GM18526 (cell line): ENCODE results near the gene IFT57.

Experiments
- POLR2A ChIP-seq: IDR thresholded peaks from 3 replicates; pipeline ENCODE4 v1.6.1; 2011; ENCODE audit not compliant: insufficient read length; ENCODE audit errors: extremely low read depth

The IFT57 gene

GRCh38 chr3:108146139-108146538, 76.1 kb downstream of the IFT57 start:
- TF ChIP-seq POLR2A: no peak

- no peak for TF ChIP-seq POLR2A
Measured at GRCh38 chr3:108145578-108145977, 76.6 kb downstream of the IFT57 start.

DNA sequence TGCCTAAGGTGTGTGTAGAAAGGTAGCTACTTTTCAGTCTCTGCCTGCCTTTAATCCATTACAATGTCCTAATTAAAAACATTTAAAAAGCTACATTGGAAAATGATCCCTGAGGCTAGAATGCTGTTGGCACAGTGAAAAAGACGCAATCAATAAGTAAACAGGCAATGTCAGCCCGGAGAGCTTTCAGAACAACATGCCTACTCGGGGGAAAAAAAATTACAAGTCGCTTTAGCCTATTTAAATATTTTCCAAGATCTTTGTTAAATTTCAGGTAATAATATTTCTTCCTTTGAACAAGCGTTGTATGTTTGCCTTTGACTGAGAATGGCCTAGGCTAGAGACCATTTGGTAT, 84.8 kb downstream of the IFT57 start:
- TF ChIP-seq POLR2A: no peak

GRCh38 chr3:108136561-108137459, 85.4 kb downstream of the IFT57 start:
- TF ChIP-seq POLR2A: no peak

GRCh38 chr3:108134555-108134880, 87.7 kb downstream of the IFT57 start:
- no peak for TF ChIP-seq POLR2A

- no peak for TF ChIP-seq POLR2A
Measured at GRCh38 chr3:108133858-108134554, 88.2 kb downstream of the IFT57 start.

DNA sequence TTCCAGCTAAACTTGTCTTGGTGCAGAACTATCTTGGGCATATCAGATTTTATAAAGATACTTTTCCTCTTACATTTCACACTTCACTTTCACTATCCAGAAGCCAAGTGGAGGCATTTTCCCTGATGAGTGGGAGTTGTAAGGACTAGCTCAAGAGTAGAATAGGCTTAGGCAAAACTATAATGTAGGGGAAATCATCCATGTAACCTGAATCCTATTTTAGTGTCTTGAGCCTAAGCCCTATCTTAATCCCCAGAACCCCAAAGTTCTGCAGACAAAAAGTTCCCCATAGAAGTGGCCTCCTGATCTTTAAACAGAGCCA, 89.2 kb downstream of the IFT57 start:
- no peak for TF ChIP-seq POLR2A

DNA sequence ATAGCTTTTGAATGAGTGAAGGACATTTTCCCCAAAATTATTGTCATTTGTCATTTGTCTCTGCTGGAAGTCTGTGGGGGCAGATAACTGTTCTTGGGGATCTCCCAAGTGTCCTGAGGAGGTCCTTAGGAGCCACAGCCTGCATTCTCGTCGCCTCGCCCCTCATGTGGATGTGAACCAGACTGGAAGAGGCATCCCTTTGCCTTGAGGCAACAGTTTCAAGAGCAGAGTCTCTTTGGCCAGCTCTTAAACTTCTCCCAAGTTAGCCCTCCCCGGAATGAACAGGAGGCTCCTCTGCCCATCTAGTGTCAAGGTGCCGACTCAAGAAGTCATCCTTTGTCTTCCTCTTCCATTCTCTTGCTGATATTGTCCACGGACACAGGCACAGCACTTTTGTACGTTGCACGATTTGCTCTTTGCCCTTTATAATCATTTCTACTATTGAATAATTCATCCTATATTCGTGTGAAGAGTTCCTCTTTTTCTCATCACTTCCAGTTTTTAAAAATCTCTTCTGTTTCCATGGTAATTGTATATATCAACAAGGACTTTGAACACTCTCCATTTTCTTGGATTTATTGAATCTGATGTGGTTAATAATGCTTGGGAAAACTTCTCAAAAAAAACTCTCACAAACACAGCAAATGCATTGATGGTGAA, 90.6 kb downstream of the IFT57 start:
- TF ChIP-seq POLR2A: no peak

GRCh38 chr3:108130701-108131474, 91.3 kb downstream of the IFT57 start:
- TF ChIP-seq POLR2A: no peak

DNA sequence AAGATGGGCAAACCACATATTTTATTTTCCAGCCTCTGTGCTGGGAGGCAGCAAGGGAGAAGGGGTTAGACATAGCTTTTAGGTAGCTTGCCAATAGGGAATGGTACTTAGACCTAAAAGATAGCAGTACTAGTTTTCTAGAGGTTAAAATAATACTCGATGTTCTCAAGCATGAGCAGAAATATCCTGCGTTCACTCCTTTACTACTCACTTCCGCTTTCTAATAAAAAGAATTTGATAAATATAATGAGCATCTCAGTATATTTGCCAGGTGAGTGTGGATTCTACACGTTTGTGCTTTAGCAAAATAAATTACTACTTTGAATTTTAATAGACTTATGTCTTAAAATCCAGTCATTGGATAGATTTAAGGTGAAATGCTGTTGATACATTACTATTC, 92.0 kb downstream of the IFT57 start:
- TF ChIP-seq POLR2A: no peak

- TF ChIP-seq POLR2A: no peak
Measured at GRCh38 chr3:108127301-108127988, 94.8 kb downstream of the IFT57 start.

GRCh38 chr3:108126348-108126747, 95.9 kb downstream of the IFT57 start:
- TF ChIP-seq POLR2A: no peak

- TF ChIP-seq POLR2A: peak; percentile 82
Measured at GRCh38 chr3:108125550-108126071, 96.6 kb downstream of the IFT57 start.

DNA sequence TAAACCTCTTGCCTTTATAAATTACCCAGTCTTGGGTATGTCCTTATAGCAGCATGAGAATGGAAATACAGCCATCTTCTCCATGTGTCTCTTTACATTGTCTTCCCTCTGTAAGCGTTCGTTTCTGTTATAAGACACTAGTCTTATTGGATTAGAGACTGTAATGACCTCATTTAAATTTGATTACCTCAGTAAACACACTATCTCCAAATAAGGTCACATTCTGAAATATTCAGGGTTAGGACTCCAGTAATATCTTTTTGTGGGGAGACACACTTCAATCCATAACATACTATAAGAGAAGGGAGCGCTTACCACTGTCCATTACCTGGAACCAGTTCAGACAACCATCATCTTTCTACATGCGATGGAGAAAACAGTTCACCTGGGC, 97.1 kb downstream of the IFT57 start:
- TF ChIP-seq POLR2A: no peak
